NCI-H774 (cell line): ENCODE data around the gene WNT6.

Experiments used
- DNase-seq: peaks from one replicate; lab custom pipeline; 2025; lab: John Stamatoyannopoulos, UW

WNT6 gene

DNA sequence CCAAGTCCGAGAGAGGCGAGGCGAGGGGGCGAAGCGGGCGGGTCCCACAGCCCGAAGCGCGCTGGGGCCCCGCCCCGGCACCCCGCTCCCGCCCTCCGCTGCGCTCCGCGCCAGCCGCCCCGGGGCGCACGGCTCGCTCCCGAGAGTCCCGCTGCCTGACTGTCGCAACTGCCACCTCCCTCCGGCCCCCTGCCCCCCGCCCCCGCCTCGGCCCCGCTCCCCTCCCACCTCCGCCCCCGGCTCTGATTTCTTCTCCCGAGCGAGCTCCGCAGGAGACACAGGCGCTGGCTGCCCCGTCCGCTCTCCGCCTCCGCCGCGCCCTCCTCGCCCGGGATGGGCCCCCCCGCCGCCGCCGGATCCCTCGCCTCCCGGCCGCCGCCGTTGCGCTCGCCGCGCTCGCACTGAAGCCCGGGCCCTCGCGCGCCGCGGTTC is at the start of gene WNT6:
Gene WNT6 (plus strand): TSS at position 250 of the 432 bp plus-strand sequence. CDS start 233 bp downstream, outside the sequence.
- DNase-seq: no peak

- DNase-seq: no peak
These were observed 49.3 kb upstream of the WNT6 start for GRCh38 chr2:218810256-218810655.

DNA sequence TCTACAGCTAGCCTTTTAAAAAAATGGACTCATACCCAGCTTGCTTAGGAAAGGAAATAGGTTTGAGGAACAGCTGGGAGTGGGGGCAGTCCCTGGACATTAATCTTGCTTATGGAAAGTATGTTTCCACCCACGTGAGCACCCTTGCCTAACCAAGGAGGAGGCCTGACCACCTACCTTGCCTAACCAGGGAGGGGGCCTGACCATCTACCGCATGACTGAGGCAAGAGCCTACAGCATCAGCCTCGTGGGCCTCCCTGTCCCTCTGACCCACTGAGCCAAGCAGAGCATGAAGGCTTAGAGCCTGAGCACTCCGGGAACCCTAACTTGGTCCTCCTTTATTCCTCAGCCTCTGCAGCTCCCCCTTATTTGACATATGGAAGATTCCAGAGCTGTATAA is 48.2 kb upstream of the WNT6 start:
- DNase-seq: no peak

- DNase-seq: no peak
These were observed 47.3 kb upstream of the WNT6 start for GRCh38 chr2:218812096-218812815.

- DNase-seq: no peak
These were observed 46.7 kb upstream of the WNT6 start for GRCh38 chr2:218812861-218813260.

DNA sequence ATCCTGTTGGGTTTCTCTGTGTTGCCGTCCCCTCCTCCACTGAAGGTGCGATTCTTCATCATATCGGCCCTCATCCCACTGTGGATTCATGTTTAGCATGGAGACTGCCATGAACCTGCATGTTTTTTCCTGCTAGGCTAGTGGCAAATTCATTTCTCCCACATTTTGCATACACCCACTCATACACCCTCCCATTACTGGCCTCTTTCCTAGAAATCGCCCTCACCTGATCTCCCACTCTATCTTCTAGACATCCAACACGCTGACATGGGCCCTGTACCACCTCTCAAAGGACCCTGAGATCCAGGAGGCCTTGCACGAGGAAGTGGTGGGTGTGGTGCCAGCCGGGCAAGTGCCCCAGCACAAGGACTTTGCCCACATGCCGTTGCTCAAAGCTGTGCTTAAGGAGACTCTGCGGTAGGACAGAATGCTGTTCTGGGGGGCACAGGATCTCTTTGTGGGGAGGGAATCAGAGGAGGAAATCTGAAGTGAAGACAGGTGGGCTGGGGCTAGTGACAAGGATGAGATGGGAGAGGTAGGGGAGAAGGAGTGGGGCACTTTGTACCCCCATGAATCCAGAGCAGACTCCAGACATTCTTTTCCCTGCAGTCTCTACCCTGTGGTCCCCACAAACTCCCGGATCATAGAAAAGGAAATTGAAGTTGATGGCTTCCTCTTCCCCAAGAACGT is 45.7 kb upstream of the WNT6 start:
- no peak for DNase-seq

GRCh38 chr2:218814540-218815243 is 44.9 kb upstream of the WNT6 start:
- no peak for DNase-seq

DNA sequence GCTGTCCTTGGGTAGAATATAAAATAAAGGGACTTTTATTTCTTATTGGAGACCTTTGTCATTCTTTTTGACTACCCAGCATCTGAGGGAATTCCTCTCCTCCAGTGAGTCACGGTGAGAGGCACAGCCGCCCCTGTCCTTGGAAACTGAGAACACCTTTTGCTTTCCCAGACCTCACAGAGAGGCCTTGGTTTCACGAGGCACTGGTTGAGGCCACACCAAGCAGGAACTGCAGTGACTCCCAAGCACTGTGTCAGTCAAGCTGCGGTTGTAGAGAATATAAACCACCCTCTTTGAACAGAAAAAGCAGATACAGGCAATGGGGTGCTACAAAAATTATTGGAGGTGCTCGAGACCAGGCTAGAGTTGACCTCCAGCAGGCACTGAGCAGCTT is 44.4 kb upstream of the WNT6 start:
- no peak for DNase-seq

DNA sequence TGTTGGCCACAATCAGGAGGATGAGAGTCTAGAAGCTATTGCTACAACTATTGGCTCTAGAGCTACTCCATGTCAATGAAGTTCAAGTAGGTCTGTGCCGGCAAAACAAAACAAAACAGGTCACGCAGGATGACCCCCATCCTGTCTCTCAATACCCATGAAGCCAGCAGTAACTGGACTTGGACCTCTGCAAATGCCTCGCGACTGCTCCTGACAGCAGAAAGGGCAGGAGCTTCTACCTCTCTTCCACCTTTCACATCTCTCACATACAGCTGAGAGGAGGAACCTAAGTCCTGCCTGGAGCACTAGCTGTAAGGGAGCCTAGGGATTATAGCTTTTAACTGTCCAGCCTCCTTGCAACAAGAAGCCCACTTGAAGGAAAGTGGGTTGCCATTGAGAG is 44.0 kb upstream of the WNT6 start:
- no peak for DNase-seq

DNA sequence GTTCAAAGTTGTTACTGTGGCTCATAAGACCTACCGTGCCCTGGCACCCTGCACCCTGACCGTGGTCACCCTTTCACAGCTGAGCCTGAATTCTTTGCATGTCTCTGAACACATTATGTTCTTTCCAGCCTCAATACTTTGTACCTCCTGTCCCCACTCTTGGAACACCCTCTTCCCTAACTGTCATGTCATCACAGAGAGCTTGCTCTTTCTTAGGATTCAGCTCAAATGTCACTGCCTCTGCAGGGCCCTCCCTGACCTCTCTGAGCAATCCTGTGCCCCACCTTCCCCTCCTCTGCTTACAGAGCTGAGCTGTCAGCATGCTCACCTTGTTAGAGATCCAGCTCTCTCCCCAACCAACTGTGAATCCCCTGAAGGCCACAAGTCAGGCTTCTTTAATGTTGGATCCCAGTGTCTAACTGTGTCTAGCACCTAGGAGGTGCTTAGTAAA is 43.0 kb upstream of the WNT6 start:
- DNase-seq: no peak

GRCh38 chr2:218819093-218819492 is 40.5 kb upstream of the WNT6 start:
- DNase-seq: no peak

DNA sequence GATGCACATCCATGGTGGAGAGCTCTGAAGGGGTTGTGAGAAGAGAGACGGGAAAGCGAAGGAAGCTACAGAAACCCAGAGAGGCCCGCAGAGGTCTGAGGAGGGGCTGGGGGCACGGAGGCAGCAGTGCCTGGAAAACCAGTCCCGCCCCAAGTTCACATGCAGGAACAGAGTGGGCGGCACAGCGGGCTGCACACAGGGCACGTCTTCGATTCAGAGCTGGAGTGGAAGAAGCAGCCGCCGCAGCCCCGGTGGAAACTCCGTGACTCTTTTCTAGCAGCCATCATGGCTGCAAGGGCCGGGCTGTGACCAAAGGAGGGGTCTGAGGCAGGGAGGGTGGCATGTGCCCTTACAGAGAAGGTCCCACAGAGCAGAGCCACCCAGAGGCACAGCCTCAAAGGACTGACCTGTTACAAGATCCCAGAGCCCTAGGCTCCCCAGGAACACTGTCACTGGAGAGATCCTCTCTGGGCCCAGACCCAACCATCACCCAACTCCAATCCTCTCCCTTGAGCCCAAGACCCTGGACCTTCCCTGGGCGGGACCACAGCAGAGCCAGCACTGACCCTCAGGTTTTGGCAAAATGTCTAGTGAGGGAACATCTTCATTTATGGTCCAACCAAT is 38.7 kb upstream of the WNT6 start:
- no peak for DNase-seq

- DNase-seq: no peak
These were observed 37.9 kb upstream of the WNT6 start for GRCh38 chr2:218821605-218822211.

DNA sequence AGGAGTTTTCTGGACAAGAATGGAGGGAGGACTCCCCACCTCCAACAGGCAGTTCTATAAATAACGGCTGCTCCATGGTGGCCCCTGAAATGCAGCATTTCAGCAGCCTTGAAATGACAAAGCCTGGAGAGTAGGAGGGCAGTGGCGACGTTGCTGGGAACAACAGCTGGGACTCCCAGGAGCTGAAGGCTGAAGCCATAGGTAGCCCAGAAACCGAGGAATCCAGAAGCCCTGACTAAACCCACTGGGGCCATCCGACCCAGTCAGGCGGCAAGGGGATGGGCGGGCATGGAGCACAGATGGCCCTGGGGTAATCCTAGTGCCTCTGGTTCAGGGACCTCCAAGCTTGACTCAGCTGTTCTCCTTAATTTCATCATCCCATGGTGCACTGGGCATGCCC is 37.0 kb upstream of the WNT6 start:
- no peak for DNase-seq

DNA sequence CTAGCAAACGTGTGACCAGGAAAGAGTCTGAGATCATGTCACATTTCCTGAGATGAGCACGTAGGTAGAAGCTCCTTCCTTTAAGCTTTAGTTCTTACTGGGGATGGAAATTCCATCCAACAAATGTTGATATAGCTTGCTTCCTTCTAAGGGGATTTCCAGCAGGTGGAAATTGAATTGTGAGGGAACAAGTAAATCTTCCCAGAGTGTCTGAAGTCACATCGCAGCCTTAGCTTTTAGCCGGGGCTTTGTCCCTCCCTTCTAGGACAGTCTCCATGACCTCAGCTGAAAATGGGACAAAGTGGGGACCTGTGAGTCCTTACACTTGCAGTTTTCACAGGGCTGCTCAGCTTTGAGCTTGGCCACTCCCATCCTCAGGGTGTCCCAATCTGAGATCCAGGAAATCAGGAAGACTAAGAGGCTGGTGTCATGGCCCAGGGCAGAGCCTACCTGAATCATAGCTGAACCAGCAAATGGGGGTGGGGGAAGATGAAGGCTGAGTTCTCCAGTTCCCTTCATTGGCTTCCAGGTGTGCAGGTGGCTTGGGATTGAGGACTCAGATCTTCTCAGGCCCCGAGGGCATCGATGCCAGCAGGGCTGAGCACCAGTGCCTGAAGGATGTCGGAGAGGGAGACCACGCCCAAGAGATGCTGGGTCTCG is 36.3 kb upstream of the WNT6 start:
- DNase-seq: no peak

- no peak for DNase-seq
These were observed 35.6 kb upstream of the WNT6 start for GRCh38 chr2:218824004-218824403.

GRCh38 chr2:218826791-218827190 is 32.8 kb upstream of the WNT6 start:
- no peak for DNase-seq

GRCh38 chr2:218827701-218828476 is 31.7 kb upstream of the WNT6 start:
- DNase-seq: no peak

DNA sequence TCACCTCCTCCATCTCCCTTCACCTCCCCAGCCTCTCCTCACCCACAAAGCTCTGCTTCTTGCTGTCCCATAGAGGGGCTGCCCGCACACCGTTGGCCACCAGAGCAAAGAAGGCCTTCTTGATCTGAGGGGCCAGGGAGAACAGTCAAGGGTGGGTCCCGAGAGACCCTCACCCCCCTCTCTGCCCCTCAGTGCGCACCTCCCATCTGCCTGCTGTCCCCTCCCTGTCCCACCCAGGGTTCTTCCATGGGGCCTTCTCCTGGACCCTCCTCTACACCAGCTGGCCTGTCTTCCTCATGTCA is 31.2 kb upstream of the WNT6 start:
- DNase-seq: no peak

GRCh38 chr2:218829868-218830451 is 29.6 kb upstream of the WNT6 start:
- peak; percentile 45 for DNase-seq
